Esophagus muscularis mucosa (tissue), 4 donors: Measurements from ENCODE around the gene SPINK2. TPM values are rescaled to one million over a fixed set of nuclear protein-coding genes. Genes with fewer than 3 reads are reported as not detected.

Experiments
- DNase-seq: peaks from one replicate; pipeline ENCODE4 v3.0.0-alpha.2; 2017; ENCODE audit errors: extremely low spot score
- H3K27ac ChIP-seq, 4 donors: fragments of 200-600 bp; sonication (generic); replicated peaks in 1 of 4; 1 replicate in 3 of 4; 2 replicates in 1 of 4; pipeline ENCODE4 v1.5.1; 2016 to 2019; ENCODE audit warnings: mild to moderate bottlenecking in 1 of 4
- H3K27me3 ChIP-seq, 4 donors: fragments of 200-600 bp; sonication (generic); one replicate each; pipeline versions ENCODE4 v1.5.1 to v1.6.0; 2016 to 2019
- H3K36me3 ChIP-seq, 4 donors: fragments of 200-600 bp; sonication (generic); one replicate each; pipeline ENCODE4 v1.5.1; 2016 to 2019
- H3K4me1 ChIP-seq, 4 donors: fragments of 200-600 bp; sonication (generic); one replicate each; pipeline ENCODE4 v1.5.1; 2016 to 2019
- H3K4me3 ChIP-seq, 4 donors: fragments of 200-600 bp; sonication (generic); 1 replicate in 2 of 4; 2 replicates in 2 of 4; pipeline ENCODE4 v1.5.1; 2016 to 2019; ENCODE audit warnings: mild to moderate bottlenecking in 4 of 4, moderate library complexity in 1 of 4
- H3K9me3 ChIP-seq, 4 donors: fragments of 200-600 bp; sonication (generic); 1 replicate in 3 of 4; 2 replicates in 1 of 4; pipeline ENCODE4 v1.5.1; 2016 to 2019
- EP300 ChIP-seq: sonication (generic); formaldehyde crosslinking; IDR thresholded peaks from one replicate; pipeline ENCODE4 v1.6.1; 2017; ENCODE audit warnings: antibody characterized with exemption
- POLR2A ChIP-seq: fragments of 450-650 bp; IDR thresholded peaks from one replicate; pipeline ENCODE4 v1.6.1; 2017; ENCODE audit warnings: antibody characterized with exemption, moderate library complexity, mild to moderate bottlenecking, low read depth
- POLR2AphosphoS5 ChIP-seq, 2 donors: sonication (generic); formaldehyde crosslinking; IDR thresholded peaks; one replicate each; pipeline ENCODE4 v1.6.1; 2017; ENCODE audit warnings: antibody characterized with exemption in 2 of 2
- WGBS: methylation state at CpG from one replicate; pipeline ENCODE4 v1.1.5; 2018; 5-methylcytosine and 5-hydroxymethylcytosine counted together
- intact Hi-C: fragments of 100-400 bp; cut with DNase I; formaldehyde crosslinking; loops from one replicate; pipeline ENCODE4 v1.15.1; 2023
- total RNA-seq, 4 donors: library from RNA; depleted of rRNA; stranded (reverse); fragments of >200 nt; gene quantifications; one replicate each; pipeline versions ENCODE4 v1.1.0 to v1.2.1, GENCODE V29; 2016
- TF ChIP-seq, protein P1 (sequence below), 3 experiments: fragments of 200-600 bp in 2 of 3; fragments of 450-650 bp in 1 of 3; sonication (generic) in 2 of 3; IDR thresholded peaks; one replicate each; pipeline ENCODE4 v1.5.1; 2017 to 2019; ENCODE audit warnings: antibody characterized with exemption in 3 of 3, mild to moderate bottlenecking in 2 of 3, moderate library complexity in 1 of 3

The SPINK2 gene
- total RNA-seq, 4 donors from 2014 or later = not detected

DNA sequence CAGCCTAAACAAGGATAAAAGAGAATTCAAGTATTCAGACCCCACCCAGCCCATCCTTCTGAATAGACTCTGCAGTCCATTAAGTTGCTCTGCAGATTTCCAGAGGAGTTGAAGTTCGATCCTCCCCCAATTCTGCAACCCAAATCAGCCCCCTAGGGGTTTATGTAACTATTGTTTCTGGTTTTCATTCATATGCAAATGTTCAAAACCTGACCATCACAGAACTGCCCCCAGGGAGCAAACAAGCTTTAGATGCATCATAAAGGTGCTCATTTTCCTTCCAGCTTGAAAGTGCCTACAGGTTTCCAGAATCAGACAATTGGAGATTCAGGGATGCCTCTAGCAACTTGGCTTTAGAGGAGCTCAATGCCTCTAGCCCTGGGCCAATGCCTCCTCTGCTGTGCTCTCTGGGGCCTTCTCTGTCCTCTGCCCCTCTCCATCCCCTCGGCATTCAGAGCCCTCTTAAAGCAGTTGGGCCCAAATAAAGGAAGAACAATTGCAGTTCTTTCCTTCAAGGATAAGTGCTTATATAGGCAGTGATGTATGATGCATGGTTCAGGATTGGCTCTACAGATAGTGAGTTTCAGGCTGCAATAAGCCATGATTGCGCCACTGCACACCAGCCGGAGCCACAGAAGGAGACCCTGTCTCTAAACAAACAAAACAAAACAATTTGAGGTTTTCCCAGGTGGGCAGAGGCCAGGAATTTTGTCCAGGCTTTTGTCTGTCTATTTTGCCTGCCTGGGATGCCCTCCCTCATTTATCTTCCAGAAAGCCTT is 23.5 kb upstream of the SPINK2 start:
- Histone ChIP-seq H3K36me3 (no peaks in the 10 kb centered on the region), H3K4me1 (no peaks in the 10 kb centered on the region), H3K27ac (no peak overlapping the region), H3K9me3 (no peaks in the 10 kb centered on the region), H3K4me3 (no peak overlapping the region), H3K27me3 (no peaks in the 10 kb centered on the region)
- intact Hi-C loops = no loop called here
- no peak for DNase-seq
- 94% methylated on average over 4 of the region's 4 CpGs for WGBS
- TF ChIP-seq, protein P1, sequence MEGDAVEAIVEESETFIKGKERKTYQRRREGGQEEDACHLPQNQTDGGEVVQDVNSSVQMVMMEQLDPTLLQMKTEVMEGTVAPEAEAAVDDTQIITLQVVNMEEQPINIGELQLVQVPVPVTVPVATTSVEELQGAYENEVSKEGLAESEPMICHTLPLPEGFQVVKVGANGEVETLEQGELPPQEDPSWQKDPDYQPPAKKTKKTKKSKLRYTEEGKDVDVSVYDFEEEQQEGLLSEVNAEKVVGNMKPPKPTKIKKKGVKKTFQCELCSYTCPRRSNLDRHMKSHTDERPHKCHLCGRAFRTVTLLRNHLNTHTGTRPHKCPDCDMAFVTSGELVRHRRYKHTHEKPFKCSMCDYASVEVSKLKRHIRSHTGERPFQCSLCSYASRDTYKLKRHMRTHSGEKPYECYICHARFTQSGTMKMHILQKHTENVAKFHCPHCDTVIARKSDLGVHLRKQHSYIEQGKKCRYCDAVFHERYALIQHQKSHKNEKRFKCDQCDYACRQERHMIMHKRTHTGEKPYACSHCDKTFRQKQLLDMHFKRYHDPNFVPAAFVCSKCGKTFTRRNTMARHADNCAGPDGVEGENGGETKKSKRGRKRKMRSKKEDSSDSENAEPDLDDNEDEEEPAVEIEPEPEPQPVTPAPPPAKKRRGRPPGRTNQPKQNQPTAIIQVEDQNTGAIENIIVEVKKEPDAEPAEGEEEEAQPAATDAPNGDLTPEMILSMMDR (IDR thresholded peaks at IDR 0.05) = no peak
- TF ChIP-seq EP300 (no peak), POLR2A (no peak), POLR2AphosphoS5 (IDR thresholded peaks at IDR 0.05) (no peak)

DNA sequence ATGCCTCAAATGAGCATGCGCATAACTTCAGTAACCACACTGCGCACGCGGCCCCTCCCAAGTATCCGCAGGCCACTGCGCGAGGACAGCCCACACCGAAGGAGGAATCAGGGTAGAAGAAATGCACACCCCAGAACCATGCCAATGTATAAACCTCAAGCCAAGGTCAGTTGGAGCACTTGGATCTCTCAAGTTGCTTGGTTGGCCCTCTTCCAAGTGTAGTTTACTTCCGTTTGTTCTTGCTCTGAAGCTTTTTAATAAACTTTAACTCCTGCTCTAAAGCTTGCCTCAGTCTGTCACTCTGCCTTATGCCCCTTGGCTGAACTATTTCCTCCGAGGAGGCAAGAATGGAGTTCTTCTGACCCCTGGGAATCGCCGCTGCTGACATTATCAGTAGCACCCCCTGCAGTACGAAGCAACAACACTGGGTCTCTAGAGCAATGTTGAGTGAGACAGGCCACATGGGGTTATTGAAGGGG is 22.0 kb upstream of the SPINK2 start:
- Histone ChIP-seq H3K9me3 (no peaks in the 10 kb centered on the region), H3K27me3 (no peaks in the 10 kb centered on the region), H3K27ac (no peak overlapping the region), H3K36me3 (no peaks in the 10 kb centered on the region), H3K4me3 (no peak overlapping the region), H3K4me1 (no peaks in the 10 kb centered on the region)
- TF ChIP-seq POLR2A = no peak
- TF ChIP-seq, protein P1 (IDR thresholded peaks at IDR 0.05) = no peak
- no peak for TF ChIP-seq POLR2AphosphoS5 (IDR thresholded peaks at IDR 0.05)
- TF ChIP-seq EP300 = no peak
- no peak for DNase-seq
- intact Hi-C loops = no loop called here
- 65% methylated on average over 11 of the region's 13 CpGs for WGBS

DNA sequence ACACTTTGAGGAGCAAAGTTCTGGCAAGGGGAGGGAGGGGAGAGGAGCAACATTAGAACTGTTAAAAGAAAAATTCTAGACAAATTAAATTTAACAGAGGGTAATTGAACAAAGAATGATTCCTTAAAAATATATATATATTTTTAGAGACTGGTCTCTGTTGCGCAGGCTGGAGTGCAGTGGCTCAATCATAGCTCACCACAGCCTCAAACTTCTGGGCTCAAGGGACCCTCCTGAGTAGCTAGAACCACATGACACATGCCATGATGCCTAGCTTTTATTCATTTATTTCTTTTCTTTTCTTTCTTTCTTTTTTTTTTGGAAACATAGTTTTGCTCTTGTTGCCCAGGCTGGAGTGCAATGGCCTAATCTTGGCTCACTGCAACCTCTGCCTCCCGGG is 19.1 kb upstream of the SPINK2 start:
- intact Hi-C loops = no loop called here
- Histone ChIP-seq H3K9me3 (no peaks in the 10 kb centered on the region), H3K4me1 (no peaks in the 10 kb centered on the region), H3K27ac (no peak overlapping the region), H3K36me3 (no peaks in the 10 kb centered on the region), H3K27me3 (no peaks in the 10 kb centered on the region), H3K4me3 (no peak overlapping the region)
- DNase-seq = no peak
- TF ChIP-seq, protein P1 (IDR thresholded peaks at IDR 0.05) = no peak
- TF ChIP-seq POLR2AphosphoS5 (IDR thresholded peaks at IDR 0.05) = no peak
- TF ChIP-seq POLR2A = no peak
- no peak for TF ChIP-seq EP300
- WGBS = 86% methylated on average over 2 of the region's 2 CpGs

DNA sequence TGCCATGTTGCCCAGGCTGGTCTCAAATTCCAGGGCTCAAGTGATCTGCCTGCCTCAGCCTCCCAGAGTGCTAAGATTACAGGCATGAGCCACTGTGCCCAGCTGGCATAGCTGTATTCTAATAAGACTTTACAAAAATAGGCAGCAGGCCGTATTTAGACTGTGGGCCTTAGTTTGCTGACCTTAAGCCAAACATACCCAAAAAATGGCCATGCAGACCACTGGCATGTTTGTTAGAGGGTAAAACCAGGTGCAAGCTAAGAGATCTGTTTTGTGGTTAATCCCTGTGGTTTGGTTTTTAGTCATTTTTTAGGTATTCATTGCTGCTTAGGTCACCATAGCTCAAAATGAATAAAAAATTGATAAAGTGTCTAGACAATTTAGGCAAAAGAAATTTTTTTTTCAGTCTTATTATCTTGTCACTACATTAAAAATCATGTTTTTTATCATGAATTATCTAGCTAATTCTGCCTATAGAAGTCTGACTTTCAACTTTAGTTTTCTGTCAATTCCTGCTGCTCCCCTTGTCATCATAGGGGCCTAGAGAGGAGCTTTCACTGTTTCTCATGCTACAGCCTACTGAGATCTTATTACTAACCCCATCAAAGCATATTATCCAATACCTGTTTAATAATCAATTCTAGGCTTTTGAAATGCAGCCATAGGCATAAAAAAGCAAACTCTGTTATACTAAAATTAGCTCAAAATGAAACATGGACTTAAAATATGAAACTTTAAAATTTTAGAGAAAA is 7.5 kb upstream of the SPINK2 start:
- Histone ChIP-seq H3K27ac (no peak overlapping the region), H3K4me1 (no peaks in the 10 kb centered on the region), H3K36me3 (no peaks in the 10 kb centered on the region), H3K4me3 (no peak overlapping the region), H3K27me3 (no peaks in the 10 kb centered on the region), H3K9me3 (no peaks in the 10 kb centered on the region)
- DNase-seq = no peak
- TF ChIP-seq POLR2AphosphoS5 (IDR thresholded peaks at IDR 0.05) (no peak), EP300 (no peak), POLR2A (no peak)
- TF ChIP-seq, protein P1 (IDR thresholded peaks at IDR 0.05) = no peak
- WGBS = 100% methylated on average over 1 of the region's 1 CpG
- intact Hi-C loops = no loop called here
